DMS153 treated with DMSO at 0.1 percent for 48 hours (cell line): ENCODE data around the gene NCF2.
"Not testable (repeated sequence)": the region's sequence is repeated elsewhere in the genome, so short reads cannot be mapped to it uniquely, and the experiment has no call there.

Source experiments
- DNase-seq: peaks from one replicate; lab custom pipeline; 2025; ENCODE audit not compliant: unreplicated experiment; lab: John Stamatoyannopoulos, UW

NCF2 gene

GRCh38 chr1:183590244-183591191, at the start of gene NCF2:
Gene NCF2, minus strand, starts transcription at chr1:183590459. Its CDS starts 130 bp downstream, at chr1:183590329.
- DNase-seq: no peak

- no peak for DNase-seq
Observed at GRCh38 chr1:183638649-183639387, 48.6 kb upstream of the NCF2 start.

- no peak for DNase-seq
Observed at GRCh38 chr1:183636783-183637182, 46.5 kb upstream of the NCF2 start.

DNA sequence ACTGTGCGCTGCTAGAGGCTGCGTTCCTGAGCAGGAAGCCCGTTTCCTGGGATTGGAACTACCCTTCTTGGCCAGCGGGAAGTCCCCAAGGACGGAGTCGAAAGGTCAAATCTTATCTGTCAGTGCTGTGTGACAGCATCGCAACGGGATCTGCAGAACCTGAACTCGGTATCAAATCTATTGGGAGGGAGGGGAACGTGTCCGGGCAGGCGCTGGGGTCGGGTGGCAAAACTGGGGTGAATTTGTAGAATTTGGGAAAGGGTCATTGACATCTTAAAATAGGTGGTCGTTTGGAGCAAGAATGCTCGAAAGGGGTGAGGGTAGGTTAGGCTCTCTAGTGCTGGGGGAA, 46.0 kb upstream of the NCF2 start:
- DNase-seq: no peak

DNA sequence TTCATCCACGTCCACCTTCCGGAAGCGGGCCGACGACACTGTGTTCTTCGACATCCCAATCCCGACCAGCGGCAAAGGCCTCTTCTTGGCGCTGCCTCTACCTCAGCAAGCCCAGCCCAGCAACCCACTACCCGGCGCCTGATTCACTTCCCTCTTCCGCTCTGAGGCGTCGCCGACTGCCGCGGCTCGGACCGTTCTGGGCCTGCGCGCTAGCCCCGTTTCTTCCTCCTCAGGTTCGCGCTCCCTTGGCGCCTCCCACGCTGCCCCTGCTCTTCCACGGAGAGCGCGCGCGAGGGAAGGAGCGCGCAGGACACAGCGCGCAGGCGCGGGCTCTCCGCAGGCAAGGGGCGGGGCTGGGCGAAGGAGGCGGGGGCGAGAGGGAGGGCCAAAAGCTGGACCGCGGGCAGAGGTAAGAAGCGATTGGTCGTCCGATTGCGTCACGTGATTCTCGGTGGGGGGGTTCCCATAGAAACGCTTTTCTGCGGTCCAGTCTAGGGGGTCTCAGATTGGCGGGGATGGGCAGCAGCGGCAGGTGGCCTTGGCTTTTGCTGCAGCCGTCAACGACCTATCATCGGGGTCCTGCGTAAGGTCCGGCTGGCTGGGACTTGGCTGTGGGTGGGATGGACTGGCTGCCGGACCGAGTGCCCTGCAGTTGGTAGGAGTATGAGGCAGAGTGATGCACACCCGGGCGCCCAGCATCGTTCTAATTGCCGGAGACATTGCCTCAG, 45.5 kb upstream of the NCF2 start, which contains the start of gene ARPC5:
Gene ARPC5 (minus strand): TSS at position 178 of the 728 bp plus-strand sequence. CDS start 124 bp downstream, at position 54.
- peak; percentile 99 for DNase-seq

- DNase-seq: no peak
Observed at GRCh38 chr1:183635099-183635605, 44.9 kb upstream of the NCF2 start.

GRCh38 chr1:183634429-183635065, 44.3 kb upstream of the NCF2 start:
- DNase-seq: no peak

DNA sequence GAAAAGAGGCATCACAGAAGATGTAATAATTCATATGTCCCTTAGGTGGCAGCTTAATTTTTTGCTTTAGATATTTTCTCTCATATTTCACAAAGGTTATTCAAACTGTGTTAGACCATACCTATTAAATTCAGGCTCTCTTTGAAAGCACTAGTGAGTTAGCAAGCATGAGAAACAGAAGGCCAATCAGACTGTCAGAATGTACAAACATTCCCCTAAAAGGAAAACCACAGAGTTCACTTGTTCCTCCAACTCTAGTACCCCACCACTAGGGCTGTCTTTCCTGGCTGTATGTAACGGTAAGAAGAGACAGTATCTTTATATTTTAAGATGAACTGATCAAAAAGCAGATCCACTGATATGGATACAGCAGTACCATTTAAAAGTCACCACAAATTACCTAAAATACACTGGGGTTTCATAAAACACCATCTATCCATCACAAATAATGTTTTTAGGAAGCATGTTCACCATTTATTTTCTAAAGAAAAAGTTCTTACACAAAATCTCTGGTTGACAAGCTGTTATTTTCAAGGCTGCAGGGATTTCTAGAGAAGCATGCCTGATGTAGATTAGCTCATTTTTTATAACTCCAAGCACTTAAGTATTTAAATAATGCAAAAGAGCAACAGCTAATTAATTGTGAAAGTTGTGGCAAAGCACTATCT, 43.6 kb upstream of the NCF2 start:
- DNase-seq: peak; percentile 70

- DNase-seq: no peak
Observed at GRCh38 chr1:183632964-183633363, 42.7 kb upstream of the NCF2 start.

DNA sequence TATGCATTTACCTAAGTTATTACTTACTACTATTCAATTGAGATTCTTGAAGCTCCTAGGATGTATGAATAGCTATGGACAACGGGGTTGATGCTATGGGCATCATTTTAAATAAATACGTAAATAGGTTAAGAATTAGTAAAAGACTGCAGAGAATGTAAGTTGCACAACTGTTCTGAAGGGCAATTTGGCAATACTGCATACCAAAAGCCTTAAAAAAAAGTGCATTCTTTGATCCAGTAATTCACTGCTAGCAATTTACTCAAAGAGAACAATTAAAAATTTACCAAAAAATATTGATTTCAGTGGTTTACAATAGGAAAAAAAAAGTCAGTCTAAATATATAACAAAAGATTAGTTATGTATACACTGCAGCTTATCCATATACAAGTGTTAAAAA, 41.9 kb upstream of the NCF2 start:
- DNase-seq: no peak

GRCh38 chr1:183630748-183631147, 40.5 kb upstream of the NCF2 start:
- DNase-seq: no peak

DNA sequence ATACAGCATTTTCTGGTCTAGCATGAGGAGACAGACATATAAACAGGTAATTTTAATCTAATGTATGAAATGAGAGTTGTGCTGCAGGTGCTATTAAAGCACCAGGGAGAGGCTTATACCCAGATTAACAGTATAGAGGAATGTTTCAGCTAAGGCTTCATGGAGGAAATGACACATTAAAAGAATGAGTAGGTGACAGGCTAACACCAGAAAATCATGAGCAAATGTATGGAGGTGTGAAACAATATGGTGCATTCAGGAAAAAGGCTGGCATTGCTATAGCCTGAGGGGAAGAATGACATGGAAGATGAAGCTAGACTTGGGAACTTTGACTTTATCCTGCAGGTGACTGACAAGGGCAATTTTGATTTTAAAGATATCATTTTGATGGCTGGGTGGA, 38.3 kb upstream of the NCF2 start:
- DNase-seq: no peak

- DNase-seq: not testable (repeated sequence)
Observed at GRCh38 chr1:183626236-183626635, 36.0 kb upstream of the NCF2 start.

DNA sequence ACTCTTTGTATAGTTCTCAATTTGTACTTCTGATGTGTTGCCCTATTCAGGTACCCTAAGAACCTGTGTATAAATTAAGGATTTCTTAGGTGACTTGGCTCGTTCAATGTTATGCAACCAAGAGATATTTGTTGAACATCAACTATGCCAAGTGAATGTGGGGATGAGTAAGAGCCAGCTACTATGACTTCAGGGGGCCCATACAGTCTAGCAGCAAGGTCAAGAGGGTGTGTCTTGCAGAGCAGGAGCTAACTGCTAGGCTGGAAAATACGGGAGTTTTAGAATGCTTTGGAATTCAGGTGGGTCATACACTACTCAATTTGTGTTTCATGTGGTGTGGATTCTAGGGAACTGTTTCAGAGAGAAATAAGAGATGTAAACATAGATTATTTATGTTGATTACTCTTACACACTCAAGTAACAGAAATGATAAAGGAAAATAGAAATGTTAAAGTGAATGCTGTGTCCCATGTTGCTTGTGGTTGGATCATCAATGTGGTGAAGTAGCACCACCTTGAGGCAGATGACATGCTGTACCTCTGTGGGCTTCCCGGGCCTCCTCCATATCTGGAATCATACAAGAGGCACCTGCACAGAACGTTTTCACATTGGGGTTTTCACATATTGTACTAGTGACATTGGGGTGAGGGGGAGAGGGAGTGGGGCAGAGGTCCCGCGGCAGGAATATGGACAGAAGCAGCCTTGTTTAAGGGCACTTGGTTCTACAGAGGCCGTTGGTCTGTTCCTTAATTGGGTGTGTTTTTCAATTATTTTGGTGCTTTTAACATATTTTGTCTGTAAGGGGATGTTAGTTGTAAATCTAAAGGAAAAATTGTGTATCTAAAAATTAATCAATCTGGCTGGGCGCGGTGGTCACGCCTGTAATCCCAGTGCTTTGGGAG, 32.9 kb upstream of the NCF2 start:
- peak; percentile 77 for DNase-seq

DNA sequence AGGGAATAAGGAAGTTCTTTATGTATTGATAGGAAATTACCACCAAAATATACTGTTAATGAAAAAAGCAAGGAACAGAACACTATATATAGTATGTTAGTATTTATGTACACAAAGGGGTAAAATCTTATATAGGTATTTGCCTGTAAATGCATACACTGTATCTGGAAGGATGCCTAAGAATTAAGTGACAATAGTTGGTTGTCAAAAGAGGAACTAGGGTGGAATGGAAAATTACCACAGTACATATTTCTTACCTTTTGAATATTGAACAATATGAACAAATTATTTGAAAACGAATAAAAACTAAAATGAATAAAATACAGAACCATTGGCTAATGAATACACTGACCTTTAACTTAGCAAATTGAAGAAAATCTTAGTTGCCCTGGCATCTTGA, 31.8 kb upstream of the NCF2 start:
- DNase-seq: no peak

DNA sequence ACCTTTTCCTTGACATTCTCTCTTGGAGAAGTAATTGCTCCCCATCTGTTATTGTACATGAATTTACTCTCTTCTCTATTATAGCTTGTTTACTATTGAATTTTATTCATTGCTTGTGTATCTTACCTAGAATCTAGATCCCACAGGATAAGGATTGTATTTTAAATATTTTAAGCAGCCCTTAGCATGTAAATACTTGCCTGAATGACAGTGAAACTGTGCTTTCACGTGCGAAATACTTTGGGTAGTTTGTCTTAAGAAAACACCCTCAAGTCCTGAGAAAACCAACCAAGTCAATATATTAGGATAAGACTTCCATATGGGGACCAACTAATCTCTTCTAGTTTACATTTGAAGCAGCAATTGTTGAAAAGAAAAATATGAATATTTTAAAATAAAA, 30.1 kb upstream of the NCF2 start:
- DNase-seq: no peak

DNA sequence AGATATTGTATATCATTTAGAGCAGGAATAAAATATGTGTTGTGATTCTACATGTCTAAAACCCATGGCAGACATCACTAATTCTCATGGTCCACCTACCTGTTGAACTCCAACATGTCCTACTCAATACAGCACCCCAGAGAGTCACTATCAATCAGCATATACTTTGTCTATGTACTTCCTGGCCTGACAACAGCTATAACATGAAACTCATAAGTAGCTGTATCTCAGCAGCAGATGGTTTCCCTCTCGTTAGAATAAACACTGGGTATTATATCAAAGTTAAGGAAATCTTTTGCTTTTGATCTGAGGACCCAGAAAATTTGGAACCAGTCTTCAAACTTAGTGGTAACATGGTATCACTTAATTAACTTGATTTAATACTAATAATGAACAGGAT, 29.5 kb upstream of the NCF2 start:
- no peak for DNase-seq

GRCh38 chr1:183618202-183618601, 27.9 kb upstream of the NCF2 start:
- not testable (repeated sequence) for DNase-seq

- not testable (repeated sequence) for DNase-seq
Observed at GRCh38 chr1:183612975-183613374, 22.7 kb upstream of the NCF2 start.
